ENCODE data around the gene FCN3. TPM values are rescaled to one million over a fixed set of nuclear protein-coding genes. Genes with fewer than 3 reads are reported as not detected.
"Not testable (repeated sequence)": the region's sequence is repeated elsewhere in the genome, so short reads cannot be mapped to it uniquely, and the experiment has no call there.

FCN3 gene
- total RNA-seq, 4 donors from 2014 or later: 2.9 to 16.6 (median 10.5) TPM

DNA sequence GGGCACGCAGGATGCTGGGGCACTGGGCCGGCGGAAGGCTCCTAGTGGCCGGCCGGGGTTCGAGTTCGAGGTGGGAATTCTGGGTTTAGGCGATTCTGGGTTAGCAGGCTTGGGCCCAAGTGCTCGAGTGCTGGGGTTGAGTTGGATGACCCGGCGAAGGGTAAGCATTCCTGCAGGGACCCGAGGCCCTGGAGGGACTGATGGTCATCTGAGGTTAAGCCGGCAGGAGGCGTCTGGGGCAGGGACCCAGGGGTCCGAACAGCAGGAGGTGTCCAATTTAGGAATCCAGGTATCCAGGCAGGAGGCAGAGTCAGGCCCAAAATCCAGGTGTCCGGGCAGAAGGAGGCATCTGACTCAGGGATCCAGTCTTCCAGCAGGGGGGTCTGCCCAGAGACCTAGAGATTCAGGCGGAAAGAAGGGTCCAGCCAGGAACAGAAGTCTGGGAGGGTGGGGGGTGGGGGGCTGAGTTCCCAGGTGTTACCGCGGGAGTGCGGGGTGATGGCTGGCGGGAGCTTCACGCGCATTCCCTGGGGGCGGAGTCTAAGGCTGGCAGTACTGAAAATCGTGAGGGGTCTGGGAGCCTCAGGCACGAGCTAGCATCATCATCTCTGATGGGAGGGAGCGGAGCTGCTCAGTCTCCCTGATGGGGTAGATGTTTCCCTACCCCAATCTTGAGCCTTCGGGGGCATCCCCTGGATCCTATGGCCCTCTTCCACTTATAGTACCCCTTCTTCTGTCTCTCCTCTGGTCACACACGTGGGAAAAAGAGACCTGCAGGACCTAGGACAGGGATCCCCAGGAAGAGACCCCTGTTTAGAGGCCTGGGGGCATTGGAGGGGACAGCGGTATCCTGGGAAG is 18.4 kb upstream of the FCN3 start:
- 61% methylated on average over 18 of the region's 30 CpGs for WGBS
- Histone ChIP-seq H3K4me1 (peaks cover 34 to 52% (median 41%) of the 10 kb centered on the region in 4 donors), H3K27ac (replicated peaks in 1 of 4) (peak overlapping the region; percentile 66 to 77 (median 70)), H3K36me3 (no peaks in the 10 kb centered on the region), H3K27me3 (no peaks in the 10 kb centered on the region), H3K9me3 (no peaks in the 10 kb centered on the region), H3K4me3 (peak overlapping the region; percentile 55 to 68 (median 58))
- intact Hi-C loops (cut with DNase I): loop anchor here (5.0 kb wide), 1 partner anchor 269 kb away; no protein-coding TSS in a partner anchor
- TF ChIP-seq EP300 (IDR thresholded peaks at IDR 0.05) (no peak), POLR2AphosphoS5 (IDR thresholded peaks at IDR 0.05) (no peak), POLR2A (IDR thresholded peaks at IDR 0.05; ENCODE audit: low read depth) (no peak)
- TF ChIP-seq, protein P1, sequence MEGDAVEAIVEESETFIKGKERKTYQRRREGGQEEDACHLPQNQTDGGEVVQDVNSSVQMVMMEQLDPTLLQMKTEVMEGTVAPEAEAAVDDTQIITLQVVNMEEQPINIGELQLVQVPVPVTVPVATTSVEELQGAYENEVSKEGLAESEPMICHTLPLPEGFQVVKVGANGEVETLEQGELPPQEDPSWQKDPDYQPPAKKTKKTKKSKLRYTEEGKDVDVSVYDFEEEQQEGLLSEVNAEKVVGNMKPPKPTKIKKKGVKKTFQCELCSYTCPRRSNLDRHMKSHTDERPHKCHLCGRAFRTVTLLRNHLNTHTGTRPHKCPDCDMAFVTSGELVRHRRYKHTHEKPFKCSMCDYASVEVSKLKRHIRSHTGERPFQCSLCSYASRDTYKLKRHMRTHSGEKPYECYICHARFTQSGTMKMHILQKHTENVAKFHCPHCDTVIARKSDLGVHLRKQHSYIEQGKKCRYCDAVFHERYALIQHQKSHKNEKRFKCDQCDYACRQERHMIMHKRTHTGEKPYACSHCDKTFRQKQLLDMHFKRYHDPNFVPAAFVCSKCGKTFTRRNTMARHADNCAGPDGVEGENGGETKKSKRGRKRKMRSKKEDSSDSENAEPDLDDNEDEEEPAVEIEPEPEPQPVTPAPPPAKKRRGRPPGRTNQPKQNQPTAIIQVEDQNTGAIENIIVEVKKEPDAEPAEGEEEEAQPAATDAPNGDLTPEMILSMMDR (IDR thresholded peaks at IDR 0.05): no peak
- no peak for DNase-seq (ENCODE audit: extremely low spot score)

DNA sequence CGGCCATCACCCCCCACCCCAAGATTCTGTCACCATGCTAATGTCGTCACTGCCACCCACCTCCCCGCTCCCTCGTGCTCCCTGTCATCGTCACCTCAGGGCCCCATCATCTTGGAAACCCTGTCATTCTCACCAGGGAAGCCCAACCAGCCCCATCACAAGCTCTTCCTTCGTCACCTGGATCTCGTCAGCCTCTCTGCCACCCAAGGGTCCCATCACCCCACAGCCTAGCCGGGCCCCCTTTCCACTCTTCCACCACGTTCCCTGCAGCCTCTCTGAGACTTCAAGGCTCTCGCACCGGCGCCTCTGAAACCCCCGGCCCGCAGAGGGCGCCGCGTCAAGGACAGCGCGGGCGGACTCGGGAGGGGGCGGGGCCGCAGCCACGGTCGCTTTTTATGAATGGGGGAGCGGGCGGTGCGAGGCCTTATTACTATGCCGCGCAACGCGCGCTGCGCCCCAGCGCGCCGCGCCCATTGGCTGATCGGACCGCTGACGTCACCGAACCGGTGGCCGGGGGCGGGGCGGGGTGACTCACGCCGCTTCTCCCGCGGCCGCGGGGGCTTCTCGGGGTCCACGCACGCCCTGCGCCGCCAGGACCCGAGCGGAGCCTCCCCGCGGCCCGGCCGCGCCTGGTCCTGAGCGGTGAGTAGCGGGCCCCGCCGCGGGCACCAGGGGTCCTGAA is 17.6 kb upstream of the FCN3 start, which contains the start of gene GPR3:
GPR3 (plus strand) TSS at position 527 of the 682 bp plus-strand sequence. CDS start 1,177 bp downstream, outside the sequence.
- intact Hi-C loops (cut with DNase I): loop anchor here (5.0 kb wide), 1 partner anchor 270 kb away; no protein-coding TSS in a partner anchor
- no peaks in the 10 kb centered on the region for H3K27me3 ChIP-seq
- H3K27ac ChIP-seq (replicated peaks in 1 of 4): peak within 1 kb of the TSS; percentile 66 to 77 (median 70)
- H3K4me1 ChIP-seq: peaks cover 32 to 50% (median 38%) of the 10 kb centered on the region in 4 donors
- peak within 1 kb of the TSS; percentile 55 to 68 (median 58) for H3K4me3 ChIP-seq
- no peaks in the 10 kb centered on the region for H3K9me3 ChIP-seq
- no peaks in the 10 kb centered on the region for H3K36me3 ChIP-seq
- TF ChIP-seq, protein P1 (IDR thresholded peaks at IDR 0.05): peak; percentile 53 to 75 (median 56)
- peak; percentile 63 to 81 for TF ChIP-seq POLR2AphosphoS5 (IDR thresholded peaks at IDR 0.05)
- no peak for TF ChIP-seq POLR2A (IDR thresholded peaks at IDR 0.05; ENCODE audit: low read depth)
- no peak for TF ChIP-seq EP300 (IDR thresholded peaks at IDR 0.05)
- 15% methylated on average over 12 of the region's 69 CpGs for WGBS
- peak; percentile 98 for DNase-seq (ENCODE audit: extremely low spot score)

DNA sequence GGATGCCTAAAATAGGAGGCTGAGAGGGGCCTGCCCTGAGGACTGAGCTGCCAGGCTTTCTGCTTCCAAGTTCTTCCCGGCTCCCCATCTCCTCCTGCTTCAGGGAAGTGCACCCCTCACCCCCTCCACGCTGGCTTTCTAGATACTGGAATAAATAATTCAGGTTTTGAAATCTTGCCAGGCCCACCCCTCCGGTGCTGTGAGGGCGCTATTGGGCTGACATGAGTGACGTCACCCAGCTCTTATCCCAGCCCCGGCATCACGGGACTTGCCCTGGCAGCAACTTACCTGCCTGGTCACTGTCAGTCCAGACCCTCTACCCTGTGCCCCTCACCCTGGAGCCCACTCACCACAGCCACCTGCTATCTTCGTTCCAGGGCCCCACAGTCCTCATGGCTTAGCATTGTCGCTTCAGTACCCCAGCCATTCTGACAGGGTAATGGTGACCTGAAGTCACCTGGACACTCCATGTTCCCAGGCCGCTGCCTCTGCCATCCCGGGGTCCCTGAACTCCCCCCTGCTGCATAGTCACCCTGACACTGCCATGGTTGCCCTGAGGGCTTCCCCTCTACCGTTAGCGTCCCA is 17.0 kb upstream of the FCN3 start:
- TF ChIP-seq, protein P1 (IDR thresholded peaks at IDR 0.05): peak in 1 of 3 experiments; percentile 11
- peak; percentile 37 to 47 for TF ChIP-seq POLR2AphosphoS5 (IDR thresholded peaks at IDR 0.05)
- TF ChIP-seq EP300 (IDR thresholded peaks at IDR 0.05): peak; percentile 25
- no peak for TF ChIP-seq POLR2A (IDR thresholded peaks at IDR 0.05; ENCODE audit: low read depth)
- Histone ChIP-seq H3K9me3 (no peaks in the 10 kb centered on the region), H3K27me3 (no peaks in the 10 kb centered on the region), H3K4me1 (peaks cover 26 to 44% (median 35%) of the 10 kb centered on the region in 4 donors), H3K36me3 (no peaks in the 10 kb centered on the region), H3K4me3 (peak overlapping the region; percentile 55 to 68 (median 58)), H3K27ac (replicated peaks in 1 of 4) (peak overlapping the region; percentile 36 to 77 (median 70))
- DNase-seq (ENCODE audit: extremely low spot score): no peak
- intact Hi-C loops (cut with DNase I): loop anchor here (5.0 kb wide), 1 partner anchor 271 kb away; no protein-coding TSS in a partner anchor
- WGBS: 16% methylated on average over 13 of the region's 13 CpGs

DNA sequence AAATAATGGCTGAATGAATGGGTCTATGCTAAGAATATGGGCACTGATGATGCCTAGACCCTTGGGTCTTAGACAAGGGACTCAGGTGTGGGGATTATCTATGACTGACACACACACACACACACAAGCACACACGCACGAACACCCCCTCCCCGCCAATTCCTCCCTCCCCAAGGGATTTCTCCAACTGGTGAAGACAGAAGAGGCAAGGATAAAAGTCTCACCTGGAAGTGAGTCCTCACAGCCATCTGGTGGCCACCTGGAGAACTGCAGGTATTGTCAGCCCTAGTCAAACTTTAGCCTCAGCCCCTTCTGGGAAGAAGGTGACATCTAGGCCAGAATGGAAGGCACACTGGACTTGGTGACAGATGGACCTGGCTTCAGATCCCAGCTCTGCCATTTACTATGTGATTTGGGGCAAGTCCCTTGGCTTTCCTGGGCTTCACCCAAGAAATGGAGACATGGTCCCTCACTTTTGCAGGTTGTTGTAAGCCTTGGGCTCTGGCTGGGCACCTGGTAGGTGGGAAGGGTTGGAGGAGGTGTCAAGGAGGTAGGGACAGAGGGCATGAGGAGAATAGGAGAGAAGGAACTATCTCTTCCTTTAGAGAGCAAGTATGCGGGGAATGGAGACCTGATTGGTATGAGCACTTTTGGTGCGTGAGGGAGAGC is 13.8 kb upstream of the FCN3 start:
- H3K27me3 ChIP-seq: peaks cover 0 to 4% (median 0%) of the 10 kb centered on the region in 4 donors
- no peak overlapping the region for H3K27ac ChIP-seq (replicated peaks in 1 of 4)
- 45% methylated on average over 5 of the region's 5 CpGs for WGBS
- no peaks in the 10 kb centered on the region for H3K36me3 ChIP-seq
- TF ChIP-seq POLR2A (IDR thresholded peaks at IDR 0.05; ENCODE audit: low read depth): no peak
- TF ChIP-seq POLR2AphosphoS5 (IDR thresholded peaks at IDR 0.05): peak in 1 of 2 donors; percentile 19
- TF ChIP-seq, protein P1 (IDR thresholded peaks at IDR 0.05): peak; percentile 90 to 93 (median 92)
- no peak for DNase-seq (ENCODE audit: extremely low spot score)
- intact Hi-C loops (cut with DNase I): loop anchor here (1.0 to 10.0 kb wide), 2 partner anchors 31 to 54 kb away; no protein-coding TSS in a partner anchor
- no peak overlapping the region for H3K4me3 ChIP-seq
- peaks cover 22 to 32% (median 24%) of the 10 kb centered on the region in 4 donors for H3K4me1 ChIP-seq
- H3K9me3 ChIP-seq: no peaks in the 10 kb centered on the region

DNA sequence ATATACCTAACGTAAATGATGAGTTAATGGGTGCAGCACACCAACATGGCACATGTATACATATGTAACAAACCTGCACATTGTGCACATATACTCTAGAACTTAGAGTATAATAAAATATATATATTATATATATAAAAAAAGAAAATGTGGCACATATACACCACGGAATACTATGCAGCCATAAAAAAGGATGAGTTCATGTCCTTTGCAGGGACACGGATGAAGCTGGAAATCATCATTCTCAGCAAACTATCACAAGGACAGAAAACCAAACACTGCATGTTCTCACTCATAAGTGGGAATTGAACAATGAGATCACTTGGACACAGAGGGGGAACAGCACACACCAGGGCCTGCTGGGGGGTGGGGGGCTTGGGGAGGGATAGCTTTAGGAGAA is 10.2 kb upstream of the FCN3 start:
- H3K4me1 ChIP-seq: peaks cover 5 to 11% (median 9%) of the 10 kb centered on the region in 4 donors

More for the DNA sequence above, 10.2 kb upstream of the FCN3 start:
- H3K9me3 ChIP-seq; H3K27ac ChIP-seq (replicated peaks in 1 of 4); DNase-seq (ENCODE audit: extremely low spot score); H3K36me3 ChIP-seq; H3K4me3 ChIP-seq: not testable (repeated sequence)
- peaks cover 0 to 19% (median 4%) of the 10 kb centered on the region in 4 donors for H3K27me3 ChIP-seq
- intact Hi-C loops (cut with DNase I): loop anchor here (10.0 kb wide), 1 partner anchor 50 kb away; no protein-coding TSS in a partner anchor
- 85% methylated on average over 3 of the region's 3 CpGs for WGBS
